Smooth muscle cell (in vitro differentiated cells): ENCODE results near the gene RGCC. TPM values are rescaled to one million over a fixed set of nuclear protein-coding genes. Genes with fewer than 3 reads are reported as not detected.
A peak's percentile ranks its signal among the peaks of the same experiment; 100 is the strongest.
"Not testable (repeated sequence)": the region's sequence is repeated elsewhere in the genome, so short reads cannot be mapped to it uniquely, and the experiment has no call there.

Experiments used
- DNase-seq: peaks from one replicate; lab custom pipeline; 2025; ENCODE audit not compliant: unreplicated experiment; lab: John Stamatoyannopoulos, UW
- H2AFZ ChIP-seq: fragments of 200-600 bp; sonication (generic); 2 replicates; pipeline ENCODE4 v1.6.0; 2016; ENCODE audit warnings: antibody characterized with exemption, low read depth, mild to moderate bottlenecking
- H3F3A ChIP-seq: fragments of 200-600 bp; sonication (generic); 2 replicates; pipeline ENCODE4 v1.6.0; 2017; ENCODE audit warnings: antibody characterized with exemption, low read depth
- H3K27ac ChIP-seq: fragments of 200-600 bp; sonication (generic); 2 replicates; pipeline ENCODE4 v1.5.1; 2016; ENCODE audit warnings: low read depth, mild to moderate bottlenecking
- H3K27me3 ChIP-seq: fragments of 200-600 bp; sonication (generic); 2 replicates; pipeline ENCODE4 v1.6.1; 2016; ENCODE audit warnings: low read depth, mild to moderate bottlenecking
- H3K36me3 ChIP-seq: fragments of 200-600 bp; sonication (generic); 2 replicates; pipeline ENCODE4 v1.5.1; 2016; ENCODE audit warnings: low read depth
- H3K4me1 ChIP-seq: fragments of 200-600 bp; sonication (generic); 2 replicates; pipeline ENCODE4 v1.5.1; 2016; ENCODE audit warnings: low read depth
- H3K4me2 ChIP-seq: fragments of 200-600 bp; sonication (generic); 2 replicates; pipeline ENCODE4 v1.6.0; 2016; ENCODE audit warnings: mild to moderate bottlenecking
- H3K4me3 ChIP-seq: fragments of 200-600 bp; sonication (generic); 2 replicates; pipeline ENCODE4 v1.5.1; 2016; ENCODE audit warnings: mild to moderate bottlenecking
- H3K79me2 ChIP-seq: fragments of 200-600 bp; sonication (generic); 2 replicates; pipeline ENCODE4 v1.6.0; 2016; ENCODE audit warnings: low read depth, mild to moderate bottlenecking
- H3K9ac ChIP-seq: fragments of 200-600 bp; sonication (generic); 2 replicates; pipeline ENCODE4 v1.6.0; 2016; ENCODE audit warnings: low read depth
- H3K9me3 ChIP-seq: fragments of 200-600 bp; sonication (generic); replicated peaks from 2 replicates; pipeline ENCODE4 v1.5.1; 2016; ENCODE audit warnings: low read depth
- H4K20me1 ChIP-seq: fragments of 200-600 bp; sonication (generic); 2 replicates; pipeline ENCODE4 v1.6.0; 2016; ENCODE audit warnings: low read depth
- WGBS: methylation state at CpG from one replicate; pipeline ENCODE4 v1.1.7; 2016; ENCODE audit warnings: low lambda C conversion rate; 5-methylcytosine and 5-hydroxymethylcytosine counted together
- polyA plus RNA-seq: library from polyadenylated mRNA; unstranded; fragments of >200 nt; fragmentation: Nextera tagmentation; extraction: Ambion mirVana; gene quantifications from 2 replicates; pipeline ENCODE4 v1.2.1, GENCODE V29; 2016
- total RNA-seq: library from RNA; depleted of rRNA; stranded (reverse); fragments of >200 nt; gene quantifications from 2 replicates; pipeline ENCODE4 v1.2.3, GENCODE V29; 2014
- TF ChIP-seq, protein P1 (sequence below): fragments of 200-600 bp; sonication (generic); IDR thresholded peaks from 2 replicates; pipeline ENCODE4 v1.5.1; 2017; ENCODE audit warnings: borderline replicate concordance, mild to moderate bottlenecking, antibody characterized with exemption; ENCODE audit not compliant: insufficient read depth, poor library complexity, severe bottlenecking

The RGCC gene
- total and polyA plus RNA-seq, 2 experiments from 2014 or later, result 4.5 to 11.7 TPM

GRCh38 chr13:41427666-41428065 lies 29.7 kb upstream of the RGCC start:
- no peak for DNase-seq
- Histone ChIP-seq H3K27me3 (peaks cover 14% of the 10 kb centered on the region), H3K4me2 (peak overlapping the region; percentile 13), H3F3A (no peaks in the 10 kb centered on the region), H2AFZ (no peak overlapping the region), H3K4me1 (no peaks in the 10 kb centered on the region), H3K36me3 (no peaks in the 10 kb centered on the region), H3K9ac (no peak overlapping the region), H3K9me3 (no peaks in the 10 kb centered on the region), H3K27ac (no peak overlapping the region), H4K20me1 (no peaks in the 10 kb centered on the region), H3K4me3 (no peak overlapping the region), H3K79me2 (no peaks in the 10 kb centered on the region)
- 36% methylated on average over 14 of the region's 17 CpGs for WGBS
- TF ChIP-seq, protein P1, sequence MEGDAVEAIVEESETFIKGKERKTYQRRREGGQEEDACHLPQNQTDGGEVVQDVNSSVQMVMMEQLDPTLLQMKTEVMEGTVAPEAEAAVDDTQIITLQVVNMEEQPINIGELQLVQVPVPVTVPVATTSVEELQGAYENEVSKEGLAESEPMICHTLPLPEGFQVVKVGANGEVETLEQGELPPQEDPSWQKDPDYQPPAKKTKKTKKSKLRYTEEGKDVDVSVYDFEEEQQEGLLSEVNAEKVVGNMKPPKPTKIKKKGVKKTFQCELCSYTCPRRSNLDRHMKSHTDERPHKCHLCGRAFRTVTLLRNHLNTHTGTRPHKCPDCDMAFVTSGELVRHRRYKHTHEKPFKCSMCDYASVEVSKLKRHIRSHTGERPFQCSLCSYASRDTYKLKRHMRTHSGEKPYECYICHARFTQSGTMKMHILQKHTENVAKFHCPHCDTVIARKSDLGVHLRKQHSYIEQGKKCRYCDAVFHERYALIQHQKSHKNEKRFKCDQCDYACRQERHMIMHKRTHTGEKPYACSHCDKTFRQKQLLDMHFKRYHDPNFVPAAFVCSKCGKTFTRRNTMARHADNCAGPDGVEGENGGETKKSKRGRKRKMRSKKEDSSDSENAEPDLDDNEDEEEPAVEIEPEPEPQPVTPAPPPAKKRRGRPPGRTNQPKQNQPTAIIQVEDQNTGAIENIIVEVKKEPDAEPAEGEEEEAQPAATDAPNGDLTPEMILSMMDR, result no peak

DNA sequence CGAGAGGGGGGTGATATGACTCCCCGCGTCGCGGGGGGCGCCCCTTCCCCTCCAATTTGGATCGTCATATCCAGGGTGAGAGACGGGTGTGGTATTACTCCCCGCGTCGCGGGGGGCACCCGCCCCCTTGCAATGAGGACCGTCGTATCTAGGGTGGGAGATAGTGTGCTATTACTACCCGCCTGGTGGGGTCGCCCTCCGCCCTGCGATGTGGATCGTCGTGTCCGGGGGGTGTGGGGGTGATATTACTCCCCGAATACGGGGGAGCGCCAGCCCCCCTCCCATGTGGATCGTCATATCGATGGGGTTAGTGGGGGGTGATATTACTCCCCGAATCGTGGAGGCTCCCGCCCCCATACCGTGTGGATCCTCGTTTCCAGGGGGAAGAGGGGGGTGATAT lies 29.2 kb upstream of the RGCC start:
- Histone ChIP-seq H3K27me3 (peaks cover 14% of the 10 kb centered on the region), H3K9me3 (no peaks in the 10 kb centered on the region), H3K79me2 (no peaks in the 10 kb centered on the region), H3K4me2 (peak overlapping the region; percentile 13), H4K20me1 (no peaks in the 10 kb centered on the region), H3F3A (no peaks in the 10 kb centered on the region), H3K27ac (no peak overlapping the region), H3K4me3 (no peak overlapping the region), H3K4me1 (no peaks in the 10 kb centered on the region), H3K9ac (no peak overlapping the region), H3K36me3 (no peaks in the 10 kb centered on the region), H2AFZ (no peak overlapping the region)
- TF ChIP-seq, protein P1, result peak; percentile 12
- 19% methylated on average over 28 of the region's 32 CpGs for WGBS
- DNase-seq, result no peak

DNA sequence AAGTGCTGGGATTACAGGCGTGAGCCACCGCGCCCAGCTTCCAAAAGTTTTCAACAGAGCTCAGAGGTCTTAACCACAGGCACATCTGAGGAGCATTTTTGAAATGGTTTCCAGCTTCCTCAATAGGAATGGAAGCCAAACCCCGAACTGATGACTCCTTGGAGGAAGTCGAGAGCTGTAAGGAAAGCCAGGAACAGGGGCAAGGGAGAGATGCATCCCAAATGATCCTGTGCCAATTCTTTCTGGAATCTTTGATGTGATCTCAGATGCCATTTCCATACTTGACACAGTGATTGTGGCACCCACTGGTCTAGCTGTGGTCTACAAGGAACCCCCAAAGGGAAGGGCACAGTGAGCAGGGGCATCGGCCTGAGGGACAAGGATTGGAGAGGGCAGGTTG lies 23.3 kb upstream of the RGCC start:
- not testable (repeated sequence) for DNase-seq
- WGBS, result 85% methylated on average over 6 of the region's 6 CpGs

GRCh38 chr13:41434831-41435520 lies 22.4 kb upstream of the RGCC start:
- no peak overlapping the region for H2AFZ ChIP-seq
- no peak overlapping the region for H3K27ac ChIP-seq
- no peak for DNase-seq
- H3K27me3 ChIP-seq, result peaks cover 3% of the 10 kb centered on the region
- H3K9me3 ChIP-seq, result no peaks in the 10 kb centered on the region
- H4K20me1 ChIP-seq, result no peaks in the 10 kb centered on the region
- TF ChIP-seq, protein P1, result no peak
- no peaks in the 10 kb centered on the region for H3K4me1 ChIP-seq
- no peak overlapping the region for H3K4me3 ChIP-seq
- 93% methylated on average over 6 of the region's 6 CpGs for WGBS
- no peak overlapping the region for H3K9ac ChIP-seq
- no peak overlapping the region for H3K4me2 ChIP-seq
- no peaks in the 10 kb centered on the region for H3F3A ChIP-seq
- H3K79me2 ChIP-seq, result no peaks in the 10 kb centered on the region
- H3K36me3 ChIP-seq, result no peaks in the 10 kb centered on the region

More for the DNA sequence above, 23.3 kb upstream of the RGCC start:
- H3K4me3 ChIP-seq, H3K9ac ChIP-seq, H2AFZ ChIP-seq, H3K4me1 ChIP-seq, H3F3A ChIP-seq, H3K27ac ChIP-seq, H4K20me1 ChIP-seq, H3K27me3 ChIP-seq, H3K36me3 ChIP-seq, H3K79me2 ChIP-seq, H3K9me3 ChIP-seq, H3K4me2 ChIP-seq: not testable (repeated sequence)
